Measurements from ENCODE around the gene PSMG2.
"Not testable (repeated sequence)": the region's sequence is repeated elsewhere in the genome, so short reads cannot be mapped to it uniquely, and the experiment has no call there.

GRCh38 chr18:12758566-12758965 lies 55.7 kb downstream of the PSMG2 start:
- not testable (repeated sequence) for TF ChIP-seq CTCF, POLR2A (IDR thresholded peaks at IDR 0.05)

All from body of pancreas (tissue), 4 donors.